ENCODE data around the gene TENM4. TPM values are rescaled to one million over a fixed set of nuclear protein-coding genes. Genes with fewer than 3 reads are reported as not detected.

Gene TENM4
- total RNA-seq, 4 donors from 2014 or later = 4.0 to 14.6 (median 4.5) TPM

- TF ChIP-seq, protein P1, sequence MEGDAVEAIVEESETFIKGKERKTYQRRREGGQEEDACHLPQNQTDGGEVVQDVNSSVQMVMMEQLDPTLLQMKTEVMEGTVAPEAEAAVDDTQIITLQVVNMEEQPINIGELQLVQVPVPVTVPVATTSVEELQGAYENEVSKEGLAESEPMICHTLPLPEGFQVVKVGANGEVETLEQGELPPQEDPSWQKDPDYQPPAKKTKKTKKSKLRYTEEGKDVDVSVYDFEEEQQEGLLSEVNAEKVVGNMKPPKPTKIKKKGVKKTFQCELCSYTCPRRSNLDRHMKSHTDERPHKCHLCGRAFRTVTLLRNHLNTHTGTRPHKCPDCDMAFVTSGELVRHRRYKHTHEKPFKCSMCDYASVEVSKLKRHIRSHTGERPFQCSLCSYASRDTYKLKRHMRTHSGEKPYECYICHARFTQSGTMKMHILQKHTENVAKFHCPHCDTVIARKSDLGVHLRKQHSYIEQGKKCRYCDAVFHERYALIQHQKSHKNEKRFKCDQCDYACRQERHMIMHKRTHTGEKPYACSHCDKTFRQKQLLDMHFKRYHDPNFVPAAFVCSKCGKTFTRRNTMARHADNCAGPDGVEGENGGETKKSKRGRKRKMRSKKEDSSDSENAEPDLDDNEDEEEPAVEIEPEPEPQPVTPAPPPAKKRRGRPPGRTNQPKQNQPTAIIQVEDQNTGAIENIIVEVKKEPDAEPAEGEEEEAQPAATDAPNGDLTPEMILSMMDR (IDR thresholded peaks at IDR 0.05; ENCODE audit: low read depth) = no peak
Measured at GRCh38 chr11:78855116-78855515, 585.7 kb downstream of the TENM4 start.

- TF ChIP-seq, protein P1 (IDR thresholded peaks at IDR 0.05; ENCODE audit: low read depth) = no peak
Measured at GRCh38 chr11:78853521-78853920, 587.3 kb downstream of the TENM4 start.

GRCh38 chr11:78851878-78852586 is 588.8 kb downstream of the TENM4 start:
- TF ChIP-seq, protein P1 (IDR thresholded peaks at IDR 0.05; ENCODE audit: low read depth) = no peak

DNA sequence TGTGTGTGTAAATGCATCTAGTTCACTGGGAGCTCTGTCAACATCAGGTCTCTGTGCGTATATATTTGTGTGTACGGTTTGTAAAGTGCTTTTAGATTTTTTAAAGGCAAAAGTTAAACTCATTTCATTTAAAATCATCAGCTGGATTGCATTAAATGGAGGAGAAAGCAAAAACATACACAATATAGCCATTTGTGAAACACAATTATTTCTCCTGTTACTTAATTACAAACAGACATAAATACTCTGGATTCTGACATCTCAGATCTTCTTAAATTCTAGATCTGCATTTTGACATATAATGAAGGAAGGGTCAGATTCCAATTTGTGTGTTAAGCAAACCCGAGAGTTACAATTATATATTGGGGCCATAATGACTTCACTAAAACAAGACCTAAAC is 590.8 kb downstream of the TENM4 start:
- TF ChIP-seq, protein P1 (IDR thresholded peaks at IDR 0.05; ENCODE audit: low read depth) = no peak

DNA sequence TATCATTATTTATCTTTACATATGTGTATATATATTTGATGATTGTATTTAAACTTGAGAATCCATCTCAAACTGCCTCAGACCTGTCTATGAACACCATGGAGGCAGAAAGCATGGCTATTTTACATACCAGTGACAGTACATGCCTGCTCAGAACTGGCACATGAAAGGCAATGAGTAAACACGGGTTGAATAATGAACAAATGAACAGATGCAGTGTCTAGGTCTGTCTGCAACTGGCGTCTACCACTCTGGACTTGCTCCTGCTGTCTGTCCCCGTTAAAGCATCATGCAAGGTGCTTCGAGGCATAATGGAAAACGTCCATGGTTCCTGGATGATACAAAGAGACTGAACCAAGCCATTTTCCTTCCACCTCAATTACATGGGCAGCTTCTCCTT is 594.6 kb downstream of the TENM4 start:
- TF ChIP-seq, protein P1 (IDR thresholded peaks at IDR 0.05; ENCODE audit: low read depth) = no peak

- TF ChIP-seq, protein P1 (IDR thresholded peaks at IDR 0.05; ENCODE audit: low read depth) = no peak
Measured at GRCh38 chr11:78845496-78845895, 595.3 kb downstream of the TENM4 start.

GRCh38 chr11:78841456-78842060 is 599.3 kb downstream of the TENM4 start:
- TF ChIP-seq, protein P1 (IDR thresholded peaks at IDR 0.05; ENCODE audit: low read depth) = no peak

Data from subcutaneous adipose tissue (tissue), 4 donors.